ENCODE results near the gene SLC25A30. TPM values are rescaled to one million over a fixed set of nuclear protein-coding genes. Genes with fewer than 3 reads are reported as not detected.

Gene SLC25A30
- 11.5 TPM for total RNA-seq

DNA sequence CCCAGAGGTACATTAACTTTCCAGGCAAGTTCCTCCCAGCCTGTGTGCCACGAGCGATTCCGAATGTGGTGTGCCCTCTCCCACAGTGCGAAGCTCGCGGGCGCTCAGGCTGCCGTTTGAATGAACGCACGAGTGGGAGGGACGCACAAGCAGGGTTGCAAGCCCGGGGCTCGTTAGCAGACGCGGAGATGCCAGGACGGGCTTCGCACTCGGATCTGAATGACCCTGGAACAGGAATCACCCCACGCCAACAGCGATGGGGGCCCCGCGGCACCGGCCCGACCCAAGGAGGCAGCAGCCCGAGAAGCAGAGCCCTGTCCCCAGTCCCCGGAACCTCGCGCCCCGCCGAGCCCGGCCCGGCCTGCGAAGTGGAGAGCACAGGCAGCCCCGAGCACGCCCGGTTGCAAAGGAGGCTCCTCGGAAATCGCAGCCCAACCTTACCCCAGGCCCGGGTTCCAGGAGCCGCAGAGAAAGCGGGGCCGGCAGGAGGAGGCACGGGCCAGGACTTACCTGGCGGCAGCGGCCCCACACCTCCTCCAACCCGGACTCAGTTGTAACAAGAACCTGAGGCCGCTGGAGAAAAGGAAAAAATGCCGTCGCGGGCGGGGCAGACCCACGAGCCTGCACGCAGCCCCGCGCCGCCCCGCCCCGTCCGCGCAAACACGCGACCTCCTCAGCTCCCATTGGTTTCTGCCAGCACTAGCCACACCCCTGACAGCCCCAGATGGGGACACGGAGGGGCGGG is at the start of gene SLC25A30:
TSS of gene SLC25A30 (minus strand) at position 584 of the 745 bp plus-strand sequence. CDS start 6,948 bp downstream, outside the sequence.
- TF ChIP-seq POLR2AphosphoS5 (IDR thresholded peaks at IDR 0.05; ENCODE audit: insufficient read depth in 1 of 2, low read depth in 1 of 2): peak; percentile 45 to 88
- TF ChIP-seq, protein P1, sequence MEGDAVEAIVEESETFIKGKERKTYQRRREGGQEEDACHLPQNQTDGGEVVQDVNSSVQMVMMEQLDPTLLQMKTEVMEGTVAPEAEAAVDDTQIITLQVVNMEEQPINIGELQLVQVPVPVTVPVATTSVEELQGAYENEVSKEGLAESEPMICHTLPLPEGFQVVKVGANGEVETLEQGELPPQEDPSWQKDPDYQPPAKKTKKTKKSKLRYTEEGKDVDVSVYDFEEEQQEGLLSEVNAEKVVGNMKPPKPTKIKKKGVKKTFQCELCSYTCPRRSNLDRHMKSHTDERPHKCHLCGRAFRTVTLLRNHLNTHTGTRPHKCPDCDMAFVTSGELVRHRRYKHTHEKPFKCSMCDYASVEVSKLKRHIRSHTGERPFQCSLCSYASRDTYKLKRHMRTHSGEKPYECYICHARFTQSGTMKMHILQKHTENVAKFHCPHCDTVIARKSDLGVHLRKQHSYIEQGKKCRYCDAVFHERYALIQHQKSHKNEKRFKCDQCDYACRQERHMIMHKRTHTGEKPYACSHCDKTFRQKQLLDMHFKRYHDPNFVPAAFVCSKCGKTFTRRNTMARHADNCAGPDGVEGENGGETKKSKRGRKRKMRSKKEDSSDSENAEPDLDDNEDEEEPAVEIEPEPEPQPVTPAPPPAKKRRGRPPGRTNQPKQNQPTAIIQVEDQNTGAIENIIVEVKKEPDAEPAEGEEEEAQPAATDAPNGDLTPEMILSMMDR (IDR thresholded peaks at IDR 0.05): no peak
- TF ChIP-seq POLR2A (IDR thresholded peaks at IDR 0.05): peak in 1 of 2 donors; percentile 68
- Histone ChIP-seq H3K27ac (peak within 1 kb of the TSS; percentile 91), H3K4me3 (peak within 1 kb of the TSS; percentile 62 to 88), H3K9me3 (no peaks in the 10 kb centered on the region), H3K36me3 (no peaks in the 10 kb centered on the region), H3K27me3 (no peaks in the 10 kb centered on the region), H3K4me1 (peaks cover 29% of the 10 kb centered on the region)
- DNase-seq (ENCODE audit: extremely low spot score in 2 of 2): peak in 1 of 2 donors; percentile 94
- intact Hi-C loops (cut with DNase I): loop anchor here (5.0 kb wide), 1 partner anchor 44 kb away; the partner anchor contains the start of gene COG3

- H3K27ac ChIP-seq: no peak overlapping the region
- H3K27me3 ChIP-seq: no peaks in the 10 kb centered on the region
- peaks cover 54% of the 10 kb centered on the region for H3K4me1 ChIP-seq
- H3K4me3 ChIP-seq: peak overlapping the region; percentile 60 to 99
- no peaks in the 10 kb centered on the region for H3K36me3 ChIP-seq
- intact Hi-C loops (cut with DNase I): no loop called here
- H3K9me3 ChIP-seq: no peaks in the 10 kb centered on the region
- no peak for DNase-seq (ENCODE audit: extremely low spot score in 2 of 2)
- TF ChIP-seq POLR2A (IDR thresholded peaks at IDR 0.05) (no peak), POLR2AphosphoS5 (IDR thresholded peaks at IDR 0.05; ENCODE audit: insufficient read depth in 1 of 2, low read depth in 1 of 2) (no peak)
- TF ChIP-seq, protein P1 (IDR thresholded peaks at IDR 0.05): no peak
These were observed 48.2 kb upstream of the SLC25A30 start for GRCh38 chr13:45466359-45466758.

- Histone ChIP-seq H3K27ac (peak within 1 kb of the TSS; percentile 85), H3K9me3 (no peaks in the 10 kb centered on the region), H3K36me3 (no peaks in the 10 kb centered on the region), H3K4me3 (peak within 1 kb of the TSS; percentile 60 to 99), H3K4me1 (peaks cover 45% of the 10 kb centered on the region), H3K27me3 (no peaks in the 10 kb centered on the region)
- TF ChIP-seq POLR2A (IDR thresholded peaks at IDR 0.05) (no peak), POLR2AphosphoS5 (IDR thresholded peaks at IDR 0.05; ENCODE audit: insufficient read depth in 1 of 2, low read depth in 1 of 2) (peak; percentile 90 to 93)
- TF ChIP-seq, protein P1 (IDR thresholded peaks at IDR 0.05): peak in 1 of 3 experiments; percentile 46
- peak in 1 of 2 donors; percentile 96 for DNase-seq (ENCODE audit: extremely low spot score in 2 of 2)
- intact Hi-C loops (cut with DNase I): loop anchor here (5.0 kb wide), 1 partner anchor 48 kb away; the partner anchor contains the start of gene SLC25A30
These were observed 46.7 kb upstream of the SLC25A30 start, which contains the start of gene COG3 for GRCh38 chr13:45464687-45465453. TSS of gene COG3 (plus strand) at chr13:45464939. CDS start at chr13:45465037, 98 bp downstream.

- no peak for TF ChIP-seq POLR2A (IDR thresholded peaks at IDR 0.05)
- TF ChIP-seq, protein P1 (IDR thresholded peaks at IDR 0.05): peak in 1 of 3 experiments; percentile 1
- no peak for DNase-seq (ENCODE audit: extremely low spot score in 2 of 2)
- intact Hi-C loops (cut with DNase I): loop anchor here (5.0 kb wide), 1 partner anchor 47 kb away; the partner anchor contains the start of gene SLC25A30
These were observed 46.0 kb upstream of the SLC25A30 start for GRCh38 chr13:45464141-45464686.

More at GRCh38 chr13:45464141-45464686, 46.0 kb upstream of the SLC25A30 start:
- peaks cover 45% of the 10 kb centered on the region for H3K4me1 ChIP-seq
- no peaks in the 10 kb centered on the region for H3K36me3 ChIP-seq
- no peaks in the 10 kb centered on the region for H3K27me3 ChIP-seq
- H3K4me3 ChIP-seq: peak overlapping the region; percentile 60 to 99
- H3K9me3 ChIP-seq: no peaks in the 10 kb centered on the region
- H3K27ac ChIP-seq: peak overlapping the region; percentile 85

All from vagina (tissue), 2 donors.